Trophoblast cell (in vitro differentiated cells and primary cell): ENCODE data around the gene AQP12A.
"Not testable (repeated sequence)": the region's sequence is repeated elsewhere in the genome, so short reads cannot be mapped to it uniquely, and the experiment has no call there.

Experiments
- DNase-seq, 2 donors: peaks; one replicate each; pipeline ENCODE4 v3.0.0-alpha.2; 2016
- H2AFZ ChIP-seq: 2 replicates; pipeline ENCODE4 v1.6.1; 2013; ENCODE audit warnings: low read length, moderate library complexity, mild to moderate bottlenecking; ENCODE audit not compliant: insufficient read depth, poor library complexity
- H2AK5ac ChIP-seq: 2 replicates; pipeline ENCODE4 v1.6.1; 2013; ENCODE audit warnings: mild to moderate bottlenecking, low read length
- H2BK120ac ChIP-seq: 2 replicates; pipeline ENCODE4 v1.6.1; 2013; ENCODE audit warnings: low read length, mild to moderate bottlenecking, moderate library complexity; ENCODE audit not compliant: insufficient read depth, poor library complexity
- H2BK12ac ChIP-seq: 2 replicates; pipeline ENCODE4 v1.6.1; 2013; ENCODE audit warnings: mild to moderate bottlenecking, low read length, moderate library complexity
- H2BK5ac ChIP-seq: 2 replicates; pipeline ENCODE4 v1.6.1; 2013; ENCODE audit warnings: low read length, low read depth, moderate library complexity, mild to moderate bottlenecking; ENCODE audit not compliant: poor library complexity
- H3K14ac ChIP-seq: 2 replicates; pipeline ENCODE4 v1.6.1; 2013; ENCODE audit warnings: mild to moderate bottlenecking, low read length
- H3K18ac ChIP-seq: 2 replicates; pipeline ENCODE4 v1.6.1; 2013; ENCODE audit warnings: mild to moderate bottlenecking, low read length
- H3K23ac ChIP-seq: 2 replicates; pipeline ENCODE4 v1.6.1; 2013; ENCODE audit warnings: low read length
- H3K27ac ChIP-seq: 2 replicates; pipeline ENCODE4 v1.5.1; 2013; ENCODE audit warnings: low read depth, mild to moderate bottlenecking, inconsistent platforms, low read length, moderate library complexity
- H3K27me3 ChIP-seq: 2 replicates; pipeline ENCODE4 v1.6.1; 2013; ENCODE audit warnings: inconsistent platforms, mild to moderate bottlenecking, low read length, moderate library complexity; ENCODE audit not compliant: insufficient read depth
- H3K36me3 ChIP-seq, 2 experiments: 1 replicate in 1 of 2; 2 replicates in 1 of 2; pipeline ENCODE4 v1.6.1; 2013; ENCODE audit warnings: low read length in 2 of 2, mild to moderate bottlenecking in 2 of 2, moderate library complexity in 1 of 2; ENCODE audit not compliant: insufficient read depth in 2 of 2, control insufficient read depth in 1 of 2
- H3K4ac ChIP-seq: 2 replicates; pipeline ENCODE4 v1.6.1; 2013; ENCODE audit warnings: low read depth, mild to moderate bottlenecking, low read length, moderate library complexity
- H3K4me1 ChIP-seq, 2 experiments: 1 replicate in 1 of 2; 2 replicates in 1 of 2; pipeline ENCODE4 v1.6.1; 2013; ENCODE audit warnings: low read length in 2 of 2, mild to moderate bottlenecking in 2 of 2, moderate library complexity in 1 of 2; ENCODE audit not compliant: insufficient read depth in 2 of 2, control insufficient read depth in 1 of 2
- H3K4me2 ChIP-seq: 2 replicates; pipeline ENCODE4 v1.6.1; 2013; ENCODE audit warnings: inconsistent platforms, mild to moderate bottlenecking, low read length, moderate library complexity
- H3K4me3 ChIP-seq: 2 replicates; pipeline ENCODE4 v1.5.1; 2013; ENCODE audit warnings: mild to moderate bottlenecking, low read depth, low read length, inconsistent platforms
- H3K79me1 ChIP-seq: one replicate; pipeline ENCODE4 v1.6.1; 2013; ENCODE audit warnings: low read length
- H3K79me2 ChIP-seq: 2 replicates; pipeline ENCODE4 v1.6.1; 2013; ENCODE audit warnings: low read length, mild to moderate bottlenecking; ENCODE audit not compliant: control insufficient read depth, insufficient read depth, poor library complexity
- H3K9ac ChIP-seq: 2 replicates; pipeline ENCODE4 v1.6.1; 2013; ENCODE audit warnings: mild to moderate bottlenecking, low read length
- H3K9me3 ChIP-seq: 2 replicates; pipeline ENCODE4 v1.6.1; 2013; ENCODE audit warnings: low read depth, mild to moderate bottlenecking, control low read depth, inconsistent platforms, low read length; ENCODE audit not compliant: insufficient read depth
- H4K12ac ChIP-seq: 2 replicates; pipeline ENCODE4 v1.6.1; 2013; ENCODE audit warnings: low read depth, mild to moderate bottlenecking, low read length, moderate library complexity
- H4K8ac ChIP-seq: 2 replicates; pipeline ENCODE4 v1.6.1; 2013; ENCODE audit warnings: low read depth, mild to moderate bottlenecking, low read length, moderate library complexity
- H4K91ac ChIP-seq: one replicate; pipeline ENCODE4 v1.6.1; 2013; ENCODE audit warnings: low read depth, mild to moderate bottlenecking, low read length, moderate library complexity
- WGBS: extraction: QIAGEN DNeasy Blood & Tissue Kit; methylation state at CpG from one replicate; pipeline ENCODE4 v1.1.7; 2013; ENCODE audit warnings: missing lambda C conversion rate; ENCODE audit not compliant: insufficient read length, insufficient coverage; ENCODE audit errors: extremely low coverage; 5-methylcytosine and 5-hydroxymethylcytosine counted together

AQP12A gene

DNA sequence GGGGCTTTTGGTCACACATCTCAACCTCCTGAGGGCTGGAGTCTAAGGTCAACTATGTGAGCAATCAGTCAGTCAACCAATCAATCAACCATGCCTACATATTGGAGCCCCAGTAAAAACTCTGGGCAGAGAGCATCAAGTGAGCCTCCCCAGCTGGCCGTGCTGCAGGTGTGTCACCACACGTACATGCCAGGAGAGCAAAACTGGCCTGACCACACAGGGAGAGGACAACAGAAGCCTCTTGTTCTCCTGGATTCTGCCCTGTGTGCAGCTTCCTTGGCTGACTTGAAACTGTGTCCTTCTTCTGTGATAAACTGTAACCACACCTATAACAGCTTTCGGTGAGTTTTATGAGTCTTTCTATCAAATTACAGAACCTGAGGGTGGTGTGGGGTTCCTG, 40.5 kb upstream of the AQP12A start:
- Histone ChIP-seq H3K9ac (no peak overlapping the region), H3K4me3 (no peak overlapping the region), H4K12ac (no peak overlapping the region), H4K91ac (no peak overlapping the region), H4K8ac (no peak overlapping the region), H3K27ac (no peak overlapping the region), H3K14ac (no peak overlapping the region), H3K36me3 (no peaks in the 10 kb centered on the region), H3K18ac (no peak overlapping the region), H3K4ac (no peak overlapping the region), H3K4me1 (no peaks in the 10 kb centered on the region), H2AK5ac (no peak overlapping the region), H2BK12ac (no peak overlapping the region), H3K23ac (no peak overlapping the region), H3K9me3 (peaks cover 6% of the 10 kb centered on the region), H2AFZ (no peak overlapping the region), H3K79me2 (no peaks in the 10 kb centered on the region), H3K27me3 (no peaks in the 10 kb centered on the region), H2BK120ac (no peak overlapping the region), H3K4me2 (no peak overlapping the region), H2BK5ac (no peak overlapping the region), H3K79me1 (no peaks in the 10 kb centered on the region)
- no peak for DNase-seq
- no CpG with 5 or more reads among the region's 3 CpGs for WGBS

DNA sequence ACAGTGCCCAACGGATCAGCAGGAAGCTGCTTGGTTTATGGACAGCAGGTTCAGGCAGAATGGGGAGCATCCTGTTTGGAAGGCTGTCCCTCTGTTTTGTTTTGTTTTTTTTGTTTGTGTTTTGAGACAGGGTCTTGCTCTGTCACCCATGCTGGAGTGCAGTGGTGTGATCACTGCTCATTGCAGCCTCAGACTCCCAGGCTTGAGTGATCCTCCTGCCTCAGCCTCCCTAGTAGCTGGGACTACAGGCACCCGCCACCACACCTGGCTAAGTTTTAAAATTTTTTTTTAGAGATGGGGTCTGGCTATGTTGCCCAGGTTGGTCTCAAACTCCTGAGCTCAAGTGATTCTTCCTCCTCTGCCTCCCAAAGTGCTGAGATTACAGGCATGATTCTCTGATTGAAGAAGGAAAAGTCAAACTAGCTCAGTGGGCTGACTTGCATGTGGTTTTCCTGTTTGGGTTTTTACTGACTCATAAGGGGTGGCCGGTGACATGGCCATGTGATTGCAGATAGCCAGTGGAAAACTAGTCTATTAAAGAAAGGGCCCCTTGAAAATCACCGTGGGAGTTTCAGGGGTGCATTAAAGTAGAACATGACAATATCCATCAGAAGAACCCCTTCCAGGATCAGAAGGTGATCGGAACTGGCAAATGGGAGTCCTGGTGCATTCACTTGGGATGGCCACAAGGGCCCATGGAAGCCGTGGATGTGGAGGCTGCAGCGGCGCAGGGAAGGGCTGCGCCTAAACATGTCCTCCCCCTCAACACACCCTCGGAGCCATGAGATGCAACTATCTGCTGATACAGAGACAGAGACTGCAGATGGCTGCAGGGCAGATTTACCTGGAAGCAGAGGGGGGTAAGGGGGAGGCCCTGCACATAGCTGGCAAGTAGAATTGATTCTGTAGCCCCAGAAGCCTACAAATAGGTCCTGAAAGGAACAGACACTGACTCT, 35.5 kb upstream of the AQP12A start:
- H4K91ac ChIP-seq = no peak overlapping the region
- no peak for DNase-seq
- no peak overlapping the region for H4K12ac ChIP-seq
- H3K4me3 ChIP-seq = peak overlapping the region; percentile 30
- no peak overlapping the region for H4K8ac ChIP-seq
- H3K36me3 ChIP-seq = no peaks in the 10 kb centered on the region
- H3K4me1 ChIP-seq = no peaks in the 10 kb centered on the region
- no peak overlapping the region for H2BK12ac ChIP-seq
- no peak overlapping the region for H3K14ac ChIP-seq
- no peak overlapping the region for H3K4me2 ChIP-seq
- no peak overlapping the region for H2AFZ ChIP-seq
- H3K23ac ChIP-seq = no peak overlapping the region
- H3K27me3 ChIP-seq = no peaks in the 10 kb centered on the region
- H3K18ac ChIP-seq = no peak overlapping the region
- no peak overlapping the region for H2BK5ac ChIP-seq
- no peak overlapping the region for H3K9ac ChIP-seq
- WGBS = no CpG with 5 or more reads among the region's 10 CpGs
- no peak overlapping the region for H2AK5ac ChIP-seq
- H2BK120ac ChIP-seq = no peak overlapping the region
- no peaks in the 10 kb centered on the region for H3K79me2 ChIP-seq
- no peaks in the 10 kb centered on the region for H3K79me1 ChIP-seq
- no peak overlapping the region for H3K27ac ChIP-seq
- no peak overlapping the region for H3K4ac ChIP-seq
- H3K9me3 ChIP-seq = peaks cover 2% of the 10 kb centered on the region

DNA sequence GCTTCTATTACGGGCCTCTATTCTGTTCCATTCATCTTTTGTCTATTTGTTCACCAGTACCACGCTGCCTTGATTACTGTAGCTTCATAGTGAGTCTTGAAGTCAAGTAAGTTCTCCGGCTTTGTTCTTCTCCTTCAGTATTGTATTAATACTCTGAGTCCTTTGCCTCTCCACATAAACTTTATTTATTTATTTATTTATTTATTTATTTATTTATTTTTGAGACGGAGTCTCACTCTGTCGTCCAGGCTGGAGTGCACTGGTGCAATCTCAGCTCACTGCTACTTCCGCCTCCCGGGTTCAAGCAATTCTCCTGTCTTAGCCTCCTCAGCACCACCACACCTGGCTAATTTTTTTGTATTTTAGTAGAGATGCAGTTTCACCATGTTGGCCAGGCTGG, 31.8 kb upstream of the AQP12A start:
- H4K12ac ChIP-seq, H2AK5ac ChIP-seq, H3K36me3 ChIP-seq, H2BK12ac ChIP-seq, H3K9ac ChIP-seq, H3K27me3 ChIP-seq, H2AFZ ChIP-seq, H3K4me1 ChIP-seq, H3K14ac ChIP-seq, H3K18ac ChIP-seq, H4K91ac ChIP-seq, H3K27ac ChIP-seq, H3K4ac ChIP-seq, H3K4me3 ChIP-seq, H3K23ac ChIP-seq, H2BK5ac ChIP-seq, H3K4me2 ChIP-seq, H3K9me3 ChIP-seq, H3K79me1 ChIP-seq, H3K79me2 ChIP-seq, H4K8ac ChIP-seq, DNase-seq, H2BK120ac ChIP-seq: not testable (repeated sequence)
- no CpG with 5 or more reads among the region's 7 CpGs for WGBS

DNA sequence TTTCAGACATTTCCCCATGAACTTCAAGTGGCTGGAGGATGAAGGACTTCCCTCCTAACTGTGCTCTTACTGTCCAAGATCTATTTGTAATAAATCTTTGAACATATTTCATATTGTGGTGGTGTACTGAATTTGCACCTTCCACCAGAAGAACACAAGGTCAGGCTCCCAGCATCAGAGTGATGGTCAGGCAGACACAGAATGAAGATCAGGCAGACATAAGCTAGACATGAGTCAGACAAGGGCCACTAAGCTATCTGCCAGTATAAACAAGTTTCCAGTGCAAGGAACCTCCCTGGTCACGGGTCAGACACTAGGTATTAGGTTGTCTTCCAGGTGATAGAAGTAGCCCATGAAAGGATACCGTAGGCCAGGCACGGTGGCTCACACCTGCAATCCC, 29.0 kb upstream of the AQP12A start:
- H2BK12ac ChIP-seq = no peak overlapping the region
- no peak overlapping the region for H3K23ac ChIP-seq
- H2AFZ ChIP-seq = no peak overlapping the region
- no peak overlapping the region for H4K12ac ChIP-seq
- H3K9ac ChIP-seq = no peak overlapping the region
- H3K4me3 ChIP-seq = no peak overlapping the region
- H3K4me1 ChIP-seq = no peaks in the 10 kb centered on the region
- no peak overlapping the region for H3K27ac ChIP-seq
- no peak for DNase-seq
- no peak overlapping the region for H3K4me2 ChIP-seq
- no peaks in the 10 kb centered on the region for H3K9me3 ChIP-seq
- no CpG with 5 or more reads among the region's 3 CpGs for WGBS
- no peaks in the 10 kb centered on the region for H3K79me2 ChIP-seq
- no peak overlapping the region for H4K8ac ChIP-seq
- no peaks in the 10 kb centered on the region for H3K27me3 ChIP-seq
- H2AK5ac ChIP-seq = no peak overlapping the region
- no peaks in the 10 kb centered on the region for H3K79me1 ChIP-seq
- H3K18ac ChIP-seq = no peak overlapping the region
- no peak overlapping the region for H4K91ac ChIP-seq
- no peak overlapping the region for H3K4ac ChIP-seq
- no peaks in the 10 kb centered on the region for H3K36me3 ChIP-seq
- no peak overlapping the region for H2BK120ac ChIP-seq
- H3K14ac ChIP-seq = no peak overlapping the region
- H2BK5ac ChIP-seq = no peak overlapping the region
